Measurements from ENCODE around the gene NFS1.

Gene NFS1

GRCh38 chr20:35657271-35657670 lies 41.9 kb downstream of the NFS1 start:
- Histone ChIP-seq H3K4me2 (ENCODE audit: low read length) (no peak overlapping the region), H3K9ac (ENCODE audit: low read length) (no peak overlapping the region), H3K4me1 (ENCODE audit: low read length) (peaks cover 16% of the 10 kb centered on the region), H4K20me1 (ENCODE audit: insufficient read depth, low read length) (peaks cover 97% of the 10 kb centered on the region), H3K36me3 (replicated peaks; ENCODE audit: low read depth, low read length) (peaks cover 41% of the 10 kb centered on the region), H3K79me2 (ENCODE audit: low read length) (peaks cover 100% of the 10 kb centered on the region), H2AFZ (ENCODE audit: low read depth, low read length) (no peak overlapping the region), H3K4me3 (ENCODE audit: low read length) (no peak overlapping the region), H3K9me3 (ENCODE audit: insufficient read depth, low read length) (no peaks in the 10 kb centered on the region), H3K27ac (ENCODE audit: low read length) (no peak overlapping the region), H3K27me3 (ENCODE audit: low read depth, low read length) (no peaks in the 10 kb centered on the region)
- TF ChIP-seq, protein P1, sequence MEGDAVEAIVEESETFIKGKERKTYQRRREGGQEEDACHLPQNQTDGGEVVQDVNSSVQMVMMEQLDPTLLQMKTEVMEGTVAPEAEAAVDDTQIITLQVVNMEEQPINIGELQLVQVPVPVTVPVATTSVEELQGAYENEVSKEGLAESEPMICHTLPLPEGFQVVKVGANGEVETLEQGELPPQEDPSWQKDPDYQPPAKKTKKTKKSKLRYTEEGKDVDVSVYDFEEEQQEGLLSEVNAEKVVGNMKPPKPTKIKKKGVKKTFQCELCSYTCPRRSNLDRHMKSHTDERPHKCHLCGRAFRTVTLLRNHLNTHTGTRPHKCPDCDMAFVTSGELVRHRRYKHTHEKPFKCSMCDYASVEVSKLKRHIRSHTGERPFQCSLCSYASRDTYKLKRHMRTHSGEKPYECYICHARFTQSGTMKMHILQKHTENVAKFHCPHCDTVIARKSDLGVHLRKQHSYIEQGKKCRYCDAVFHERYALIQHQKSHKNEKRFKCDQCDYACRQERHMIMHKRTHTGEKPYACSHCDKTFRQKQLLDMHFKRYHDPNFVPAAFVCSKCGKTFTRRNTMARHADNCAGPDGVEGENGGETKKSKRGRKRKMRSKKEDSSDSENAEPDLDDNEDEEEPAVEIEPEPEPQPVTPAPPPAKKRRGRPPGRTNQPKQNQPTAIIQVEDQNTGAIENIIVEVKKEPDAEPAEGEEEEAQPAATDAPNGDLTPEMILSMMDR (IDR thresholded peaks at IDR 0.05; ENCODE audit: low read depth, low read length), result no peak
- no peak for TF ChIP-seq EZH2phosphoT487 (IDR thresholded peaks at IDR 0.05; ENCODE audit: low read depth)

- peaks cover 100% of the 10 kb centered on the region for H3K79me2 ChIP-seq (ENCODE audit: low read length)
- H3K4me1 ChIP-seq (ENCODE audit: low read length), result no peaks in the 10 kb centered on the region
- no peak overlapping the region for H3K4me3 ChIP-seq (ENCODE audit: low read length)
- no peaks in the 10 kb centered on the region for H3K9me3 ChIP-seq (ENCODE audit: insufficient read depth, low read length)
- no peak overlapping the region for H3K4me2 ChIP-seq (ENCODE audit: low read length)
- peaks cover 53% of the 10 kb centered on the region for H3K36me3 ChIP-seq (replicated peaks; ENCODE audit: low read depth, low read length)
- H2AFZ ChIP-seq (ENCODE audit: low read depth, low read length), result no peak overlapping the region
- H3K27me3 ChIP-seq (ENCODE audit: low read depth, low read length), result no peaks in the 10 kb centered on the region
- peaks cover 91% of the 10 kb centered on the region for H4K20me1 ChIP-seq (ENCODE audit: insufficient read depth, low read length)
- H3K27ac ChIP-seq (ENCODE audit: low read length), result no peak overlapping the region
- H3K9ac ChIP-seq (ENCODE audit: low read length), result no peak overlapping the region
- TF ChIP-seq, protein P1 (IDR thresholded peaks at IDR 0.05; ENCODE audit: low read depth, low read length), result no peak
- TF ChIP-seq EZH2phosphoT487 (IDR thresholded peaks at IDR 0.05; ENCODE audit: low read depth), result no peak
Measured at GRCh38 chr20:35654415-35654814, 44.7 kb downstream of the NFS1 start.

DNA sequence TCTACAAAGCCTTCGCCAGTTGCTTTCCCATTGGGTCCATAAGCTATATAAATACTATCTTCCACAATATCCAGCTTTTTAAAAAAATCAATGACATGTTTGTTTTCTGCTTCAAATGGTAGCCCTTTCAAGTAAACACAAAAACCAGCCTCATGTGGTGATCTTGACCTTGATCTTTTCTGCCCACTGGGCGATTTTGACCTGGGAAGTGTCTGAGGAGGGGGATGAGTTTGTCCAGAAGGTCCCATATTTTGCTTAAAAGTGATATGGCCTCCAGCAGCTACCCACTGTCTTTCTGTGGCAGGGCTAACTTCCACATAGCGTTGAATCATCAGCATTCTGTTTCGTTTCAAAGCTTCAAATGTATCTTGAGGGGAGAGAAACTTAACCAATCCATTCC lies 45.3 kb downstream of the NFS1 start:
- H3K27me3 ChIP-seq (ENCODE audit: low read depth, low read length), result no peaks in the 10 kb centered on the region

GRCh38 chr20:35653430-35653734 lies 45.8 kb downstream of the NFS1 start:
- no peak for TF ChIP-seq EZH2phosphoT487 (IDR thresholded peaks at IDR 0.05; ENCODE audit: low read depth)
- TF ChIP-seq, protein P1 (IDR thresholded peaks at IDR 0.05; ENCODE audit: low read depth, low read length), result no peak
- peaks cover 91% of the 10 kb centered on the region for H4K20me1 ChIP-seq (ENCODE audit: insufficient read depth, low read length)
- no peaks in the 10 kb centered on the region for H3K9me3 ChIP-seq (ENCODE audit: insufficient read depth, low read length)
- H3K79me2 ChIP-seq (ENCODE audit: low read length), result peaks cover 100% of the 10 kb centered on the region
- peaks cover 62% of the 10 kb centered on the region for H3K36me3 ChIP-seq (replicated peaks; ENCODE audit: low read depth, low read length)
- no peaks in the 10 kb centered on the region for H3K4me1 ChIP-seq (ENCODE audit: low read length)
- no peak overlapping the region for H3K27ac ChIP-seq (ENCODE audit: low read length)
- H3K27me3 ChIP-seq (ENCODE audit: low read depth, low read length), result no peaks in the 10 kb centered on the region
- no peak overlapping the region for H3K4me3 ChIP-seq (ENCODE audit: low read length)
- no peak overlapping the region for H2AFZ ChIP-seq (ENCODE audit: low read depth, low read length)
- no peak overlapping the region for H3K9ac ChIP-seq (ENCODE audit: low read length)
- no peak overlapping the region for H3K4me2 ChIP-seq (ENCODE audit: low read length)

More for the DNA sequence above, 45.3 kb downstream of the NFS1 start:
- H3K9me3 ChIP-seq (ENCODE audit: insufficient read depth, low read length), result no peaks in the 10 kb centered on the region
- H4K20me1 ChIP-seq (ENCODE audit: insufficient read depth, low read length), result peaks cover 91% of the 10 kb centered on the region
- no peak overlapping the region for H2AFZ ChIP-seq (ENCODE audit: low read depth, low read length)
- H3K4me1 ChIP-seq (ENCODE audit: low read length), result no peaks in the 10 kb centered on the region
- TF ChIP-seq EZH2phosphoT487 (IDR thresholded peaks at IDR 0.05; ENCODE audit: low read depth), result no peak
- TF ChIP-seq, protein P1 (IDR thresholded peaks at IDR 0.05; ENCODE audit: low read depth, low read length), result no peak
- no peak overlapping the region for H3K4me2 ChIP-seq (ENCODE audit: low read length)
- peaks cover 58% of the 10 kb centered on the region for H3K36me3 ChIP-seq (replicated peaks; ENCODE audit: low read depth, low read length)
- no peak overlapping the region for H3K9ac ChIP-seq (ENCODE audit: low read length)
- H3K27ac ChIP-seq (ENCODE audit: low read length), result no peak overlapping the region
- no peak overlapping the region for H3K4me3 ChIP-seq (ENCODE audit: low read length)
- peaks cover 100% of the 10 kb centered on the region for H3K79me2 ChIP-seq (ENCODE audit: low read length)
